ENCODE results near the gene TMCC1.

DNA sequence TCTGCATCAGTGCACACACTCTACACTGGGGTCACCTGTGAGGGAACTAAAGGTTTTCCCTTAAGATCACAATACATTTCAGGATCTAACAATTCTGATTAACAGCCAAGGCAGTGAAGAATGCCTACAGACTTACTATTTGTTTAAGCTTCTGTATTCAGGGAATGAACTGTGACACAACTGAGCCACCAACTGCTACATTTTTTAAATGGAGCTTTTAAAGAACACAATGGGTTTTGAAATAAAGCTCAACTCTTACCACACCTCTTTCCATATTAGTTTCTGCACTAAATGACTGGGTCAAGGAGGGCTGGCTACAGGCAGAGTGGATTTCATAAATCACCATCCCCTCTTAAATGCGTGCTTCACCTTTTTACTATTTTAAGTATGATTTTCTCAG is 100.2 kb downstream of the TMCC1 start:
- TF ChIP-seq EZH2 (IDR thresholded peaks at IDR 0.05; ENCODE audit: low read length, unreplicated experiment), result no peak
- TF ChIP-seq, protein P1, sequence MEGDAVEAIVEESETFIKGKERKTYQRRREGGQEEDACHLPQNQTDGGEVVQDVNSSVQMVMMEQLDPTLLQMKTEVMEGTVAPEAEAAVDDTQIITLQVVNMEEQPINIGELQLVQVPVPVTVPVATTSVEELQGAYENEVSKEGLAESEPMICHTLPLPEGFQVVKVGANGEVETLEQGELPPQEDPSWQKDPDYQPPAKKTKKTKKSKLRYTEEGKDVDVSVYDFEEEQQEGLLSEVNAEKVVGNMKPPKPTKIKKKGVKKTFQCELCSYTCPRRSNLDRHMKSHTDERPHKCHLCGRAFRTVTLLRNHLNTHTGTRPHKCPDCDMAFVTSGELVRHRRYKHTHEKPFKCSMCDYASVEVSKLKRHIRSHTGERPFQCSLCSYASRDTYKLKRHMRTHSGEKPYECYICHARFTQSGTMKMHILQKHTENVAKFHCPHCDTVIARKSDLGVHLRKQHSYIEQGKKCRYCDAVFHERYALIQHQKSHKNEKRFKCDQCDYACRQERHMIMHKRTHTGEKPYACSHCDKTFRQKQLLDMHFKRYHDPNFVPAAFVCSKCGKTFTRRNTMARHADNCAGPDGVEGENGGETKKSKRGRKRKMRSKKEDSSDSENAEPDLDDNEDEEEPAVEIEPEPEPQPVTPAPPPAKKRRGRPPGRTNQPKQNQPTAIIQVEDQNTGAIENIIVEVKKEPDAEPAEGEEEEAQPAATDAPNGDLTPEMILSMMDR (conservative IDR thresholded peaks at IDR 0.05; ENCODE audit: low read depth, low read length), result no peak
- TF ChIP-seq EZH2phosphoT487 (IDR thresholded peaks at IDR 0.05; ENCODE audit: borderline replicate concordance, low read length), result no peak
